ENCODE results near the gene GPI.

DNA sequence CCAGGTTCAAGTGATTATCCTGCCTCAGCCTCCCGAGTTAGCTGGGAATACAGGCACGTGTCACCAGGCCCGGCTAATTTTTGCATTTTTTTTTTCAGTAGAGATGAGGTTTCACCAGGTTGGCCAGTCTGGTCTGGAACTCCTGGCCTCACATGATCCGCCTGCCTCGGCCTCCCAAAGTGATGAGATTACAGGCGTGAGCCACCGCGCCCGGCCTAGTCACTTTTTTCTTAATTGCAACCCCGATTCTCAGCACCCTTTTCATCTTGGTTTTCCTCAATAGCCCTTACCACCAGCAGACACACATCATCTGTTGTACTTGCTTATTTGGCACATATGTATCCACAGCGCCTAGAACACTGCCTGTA is 550 bp upstream of the GPI start:
- TF ChIP-seq CTCF (IDR thresholded peaks at IDR 0.05) (no peak), POLR2A (IDR thresholded peaks at IDR 0.05) (no peak)

All from esophagus squamous epithelium (tissue), 4 donors.